Measurements from ENCODE around the gene RPL7A.
"Not testable (repeated sequence)": the region's sequence is repeated elsewhere in the genome, so short reads cannot be mapped to it uniquely, and the experiment has no call there.

RPL7A gene

GRCh38 chr9:133347985-133348717 is at the start of gene RPL7A, which contains the start of gene MED22:
RPL7A (plus strand) TSS chr9:133348218; CDS start chr9:133348244, 26 bp downstream.
MED22 (minus strand) TSS chr9:133348131; CDS start chr9:133346662, 1,469 bp downstream.
- DNase-seq (ENCODE audit: low read depth in 2 of 2): peak; percentile 83 to 88

- DNase-seq (ENCODE audit: low read depth in 2 of 2): not testable (repeated sequence)
These were observed 48.0 kb upstream of the RPL7A start for GRCh38 chr9:133299996-133300395.

DNA sequence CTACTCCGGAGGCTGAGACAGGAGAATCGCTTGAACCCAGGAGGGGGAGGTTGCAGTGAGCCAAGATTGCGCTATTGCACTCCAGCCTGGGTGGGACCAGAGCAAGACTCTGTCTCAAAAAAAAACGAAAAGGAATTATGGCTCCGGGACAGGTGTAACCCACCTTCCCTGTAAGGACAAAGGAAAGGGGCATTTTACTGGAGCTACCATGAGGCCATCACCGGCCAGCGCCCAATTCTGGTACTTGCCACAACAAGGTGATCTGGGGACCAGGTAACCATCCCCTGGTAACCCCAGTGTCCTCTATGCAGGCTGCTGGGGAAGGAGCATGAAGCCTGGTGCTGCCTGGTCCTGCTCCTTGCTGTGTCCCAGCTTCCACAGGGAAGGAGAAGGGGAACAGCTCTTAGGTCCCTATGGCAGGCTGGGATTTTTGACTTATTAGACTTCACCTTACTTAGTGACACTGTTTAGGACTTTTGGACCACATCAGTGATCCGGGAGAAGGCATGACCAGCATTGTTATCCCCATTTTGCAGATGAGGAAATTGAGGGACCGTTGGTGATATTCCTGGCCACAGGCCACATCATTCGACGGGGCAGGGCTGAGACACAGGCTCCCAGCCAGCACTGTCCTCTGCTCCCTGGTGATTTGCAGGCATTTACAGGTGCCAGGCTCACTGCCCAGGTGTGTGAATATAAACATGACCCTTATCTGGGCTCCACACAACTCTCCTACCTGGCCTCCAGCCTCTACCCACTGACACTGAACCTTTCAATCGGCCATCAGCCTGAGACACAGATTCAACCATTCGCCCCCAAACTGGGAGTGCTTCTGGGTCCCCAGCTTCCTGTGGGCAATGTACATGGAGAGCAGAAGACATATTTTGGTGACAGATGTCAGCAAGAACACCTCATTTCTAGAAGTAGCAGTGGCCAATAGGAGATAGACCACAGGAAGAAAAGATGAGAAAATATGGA is 46.5 kb upstream of the RPL7A start:
- no peak for DNase-seq (ENCODE audit: low read depth in 2 of 2)

GRCh38 chr9:133303266-133304157 is 44.5 kb upstream of the RPL7A start:
- no peak for DNase-seq (ENCODE audit: low read depth in 2 of 2)

- no peak for DNase-seq (ENCODE audit: low read depth in 2 of 2)
These were observed 43.9 kb upstream of the RPL7A start for GRCh38 chr9:133304158-133304470.

GRCh38 chr9:133304477-133305377 is 43.3 kb upstream of the RPL7A start:
- DNase-seq (ENCODE audit: low read depth in 2 of 2): no peak

GRCh38 chr9:133305731-133306130 is 42.3 kb upstream of the RPL7A start:
- DNase-seq (ENCODE audit: low read depth in 2 of 2): no peak

- DNase-seq (ENCODE audit: low read depth in 2 of 2): no peak
These were observed 41.5 kb upstream of the RPL7A start for GRCh38 chr9:133306242-133307204.

DNA sequence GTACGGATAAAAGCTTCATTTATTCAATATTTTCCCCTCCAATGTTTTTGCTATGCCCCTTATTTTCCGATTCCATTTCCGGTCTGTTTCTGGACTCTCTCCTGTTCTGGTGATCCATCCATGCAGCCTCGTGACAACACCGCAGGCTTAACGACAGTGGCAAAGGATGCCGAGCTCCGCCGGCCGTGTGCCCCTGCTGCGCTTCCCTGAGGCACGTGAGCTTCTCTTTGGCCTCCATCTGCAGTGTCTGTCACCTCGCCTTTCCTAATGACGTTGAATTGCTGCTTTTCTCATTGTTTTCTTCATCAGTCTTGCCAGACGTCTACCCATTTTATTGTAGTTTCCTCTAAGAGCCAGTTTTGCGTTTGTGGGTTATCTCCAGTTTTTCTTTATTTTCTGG is 40.7 kb upstream of the RPL7A start:
- no peak for DNase-seq (ENCODE audit: low read depth in 2 of 2)

GRCh38 chr9:133309608-133310007 is 38.4 kb upstream of the RPL7A start:
- no peak for DNase-seq (ENCODE audit: low read depth in 2 of 2)

DNA sequence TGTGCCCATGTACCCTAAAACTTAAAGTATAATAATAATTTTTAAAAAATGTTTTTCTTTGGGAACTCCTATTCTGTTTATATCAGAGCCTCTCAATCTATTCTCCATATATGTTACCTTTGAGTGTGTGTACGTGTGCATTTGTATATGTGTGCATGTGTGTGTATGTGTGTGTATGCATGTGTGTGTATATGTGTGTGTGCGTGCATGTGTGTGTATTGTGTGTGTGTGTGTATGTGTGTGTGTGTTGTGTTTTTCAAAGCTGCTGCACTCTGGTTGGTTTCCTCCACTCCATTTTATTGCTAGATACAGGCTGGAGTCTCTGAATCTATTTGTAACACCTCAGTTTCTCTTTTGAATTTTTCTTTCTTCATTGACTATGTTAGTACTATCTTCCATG is 32.0 kb upstream of the RPL7A start:
- no peak for DNase-seq (ENCODE audit: low read depth in 2 of 2)

DNA sequence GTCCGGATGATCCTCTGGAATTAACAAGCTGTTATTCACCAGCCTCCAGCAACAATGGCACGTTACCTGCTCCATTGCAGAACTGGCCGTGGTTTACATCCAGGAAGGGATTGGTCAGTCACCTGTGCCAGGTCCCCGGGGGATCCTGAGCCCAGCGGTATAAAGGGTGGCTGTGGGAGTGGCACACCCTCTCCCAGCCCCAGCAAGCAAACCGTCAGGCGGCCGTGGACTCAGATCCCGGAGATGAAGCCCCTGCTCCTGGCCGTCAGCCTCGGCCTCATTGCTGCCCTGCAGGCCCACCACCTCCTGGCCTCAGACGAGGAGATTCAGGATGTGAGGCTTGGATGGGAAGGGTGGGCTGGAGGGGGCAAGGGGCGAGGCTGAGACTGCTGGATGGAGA is 30.5 kb upstream of the RPL7A start:
- DNase-seq (ENCODE audit: low read depth in 2 of 2): not testable (repeated sequence)

GRCh38 chr9:133320421-133320881 is 27.6 kb upstream of the RPL7A start:
- no peak for DNase-seq (ENCODE audit: low read depth in 2 of 2)

DNA sequence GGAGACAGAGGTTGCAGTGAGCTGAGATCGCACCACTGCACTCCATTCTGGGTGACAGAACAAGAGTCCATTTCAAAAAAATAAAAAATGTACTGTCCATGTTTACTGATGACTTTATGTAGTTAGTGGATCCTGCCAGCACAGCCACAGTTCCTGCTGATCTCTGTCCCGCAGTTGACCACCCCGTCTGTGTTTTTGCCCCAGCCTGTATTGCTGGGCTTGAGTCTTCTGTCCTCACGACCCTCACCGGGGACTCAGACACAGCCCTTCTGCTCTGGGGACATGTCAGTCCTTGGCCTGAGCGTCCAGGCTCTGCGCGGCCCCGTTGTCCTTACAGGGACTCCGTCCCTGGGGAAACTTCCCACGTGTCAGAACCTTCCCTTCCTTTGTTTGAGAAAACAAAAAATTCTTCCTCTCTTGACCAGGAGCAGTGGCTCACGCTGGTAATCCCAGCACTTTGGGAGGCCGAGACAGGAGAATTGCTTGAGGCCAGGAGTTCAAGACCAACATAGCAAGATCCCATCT is 26.5 kb upstream of the RPL7A start:
- no peak for DNase-seq (ENCODE audit: low read depth in 2 of 2)

DNA sequence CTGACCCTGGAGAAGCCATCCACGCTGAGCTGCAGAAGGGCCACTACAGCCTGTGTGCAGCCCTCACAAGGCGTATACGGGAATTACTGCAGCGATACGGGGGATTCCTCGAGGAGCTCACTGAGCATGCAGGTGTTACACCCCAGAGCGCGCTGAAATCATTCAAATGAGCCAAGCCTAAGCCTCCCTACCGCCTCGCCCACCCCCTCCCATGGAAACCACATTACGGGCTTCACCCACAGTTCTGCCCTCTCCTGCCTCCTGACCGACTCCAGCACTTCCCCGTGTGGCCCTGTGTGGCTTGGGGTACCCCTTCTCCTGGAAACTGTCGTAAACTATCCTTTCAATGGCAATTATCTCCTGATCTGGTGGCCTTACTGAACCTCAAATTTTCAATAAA is 25.3 kb upstream of the RPL7A start:
- no peak for DNase-seq (ENCODE audit: low read depth in 2 of 2)

DNA sequence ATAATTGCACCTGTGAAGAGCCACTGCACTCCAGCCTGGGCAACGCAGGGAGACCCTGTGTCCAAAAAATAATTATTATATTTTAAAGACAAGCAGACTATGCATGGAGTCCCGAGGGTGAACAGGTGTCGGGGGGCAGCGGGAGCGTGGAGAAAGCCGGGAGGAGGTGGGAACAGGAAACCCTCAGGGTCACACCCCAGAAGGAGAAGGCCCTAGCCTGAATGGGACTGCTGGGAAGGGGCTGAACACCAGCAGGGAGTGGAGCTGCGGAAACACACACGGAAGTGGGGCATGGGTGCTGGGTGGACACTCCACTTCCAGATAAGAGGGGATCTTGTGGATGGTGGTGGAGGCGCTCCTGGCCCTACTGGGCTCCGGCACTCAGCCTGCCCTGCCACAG is 24.8 kb upstream of the RPL7A start:
- DNase-seq (ENCODE audit: low read depth in 2 of 2): no peak

DNA sequence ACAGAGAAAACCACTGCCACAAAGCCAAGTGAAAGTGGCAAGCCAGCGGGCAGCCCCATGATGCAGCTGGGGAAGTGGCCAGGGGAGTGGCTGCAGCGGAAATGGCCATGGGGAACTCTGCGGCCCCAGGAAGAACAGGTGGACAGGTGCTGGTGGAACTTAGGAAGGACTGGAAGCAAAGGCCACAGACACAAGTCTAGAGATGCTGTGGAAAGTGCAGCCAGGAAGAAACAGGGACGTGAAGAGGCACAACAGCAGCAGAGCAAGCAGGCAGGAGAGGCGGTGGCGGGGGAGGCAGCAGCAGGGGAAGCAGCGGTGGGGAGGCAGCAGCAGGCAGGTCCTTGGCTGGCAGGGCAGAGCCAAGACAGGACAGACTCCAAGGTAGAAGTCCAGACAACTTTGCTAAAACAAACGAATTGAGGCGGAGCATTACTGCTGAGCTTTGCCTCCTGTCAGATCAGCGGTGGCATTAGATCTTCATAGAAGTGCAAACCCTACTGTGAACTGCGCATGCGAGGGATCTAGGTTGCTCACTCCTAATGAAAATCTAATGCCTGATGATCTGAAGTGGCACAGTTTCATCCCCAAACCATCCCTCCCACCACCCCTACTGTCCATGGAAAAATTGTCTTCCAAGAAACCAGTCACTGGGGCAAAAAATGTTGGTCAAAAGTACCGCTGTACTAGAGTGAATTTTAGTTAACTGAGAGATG is 23.9 kb upstream of the RPL7A start:
- DNase-seq (ENCODE audit: low read depth in 2 of 2): no peak

GRCh38 chr9:133327021-133327420 is 21.0 kb upstream of the RPL7A start:
- DNase-seq (ENCODE audit: low read depth in 2 of 2): not testable (repeated sequence)

All from activated CD8-positive, alpha-beta memory T cell treated with anti-CD3 and anti-CD28 coated beads for 4 hours (primary cell).